Activated CD4-positive, alpha-beta T cell treated with anti-CD3 and anti-CD28 coated beads for 1 hour (primary cell): ENCODE data around the gene FAM222B.
"Not testable (repeated sequence)": the region's sequence is repeated elsewhere in the genome, so short reads cannot be mapped to it uniquely, and the experiment has no call there.

Experiments
- DNase-seq: peaks from one replicate; pipeline ENCODE4 v3.0.0-alpha.2; 2020

FAM222B gene

GRCh38 chr17:28871056-28871579, 28.5 kb upstream of the FAM222B start:
- no peak for DNase-seq

- no peak for DNase-seq
Observed at GRCh38 chr17:28867276-28867675, 24.7 kb upstream of the FAM222B start.

GRCh38 chr17:28865946-28866752, 23.6 kb upstream of the FAM222B start:
- DNase-seq = no peak

- no peak for DNase-seq
Observed at GRCh38 chr17:28864991-28865849, 22.6 kb upstream of the FAM222B start.

GRCh38 chr17:28863953-28864352, 21.4 kb upstream of the FAM222B start:
- DNase-seq = no peak

- DNase-seq = no peak
Observed at GRCh38 chr17:28862561-28862960, 20.0 kb upstream of the FAM222B start.

- no peak for DNase-seq
Observed at GRCh38 chr17:28861393-28862203, 19.0 kb upstream of the FAM222B start.

- no peak for DNase-seq
Observed at GRCh38 chr17:28860363-28860808, 17.8 kb upstream of the FAM222B start.

GRCh38 chr17:28858801-28859355, 16.3 kb upstream of the FAM222B start:
- no peak for DNase-seq

- DNase-seq = no peak
Observed at GRCh38 chr17:28857905-28858800, 15.6 kb upstream of the FAM222B start.

GRCh38 chr17:28856028-28856574, 13.5 kb upstream of the FAM222B start:
- DNase-seq = no peak

GRCh38 chr17:28855336-28855679, 12.7 kb upstream of the FAM222B start:
- no peak for DNase-seq

GRCh38 chr17:28854457-28855335, 12.1 kb upstream of the FAM222B start, which contains the start of gene ERAL1:
TSS of gene ERAL1 (plus strand) at chr17:28855016. CDS start at chr17:28855035, 19 bp downstream.
- DNase-seq = peak; percentile 72

- DNase-seq = no peak
Observed at GRCh38 chr17:28853295-28853694, 10.7 kb upstream of the FAM222B start.

- no peak for DNase-seq
Observed at GRCh38 chr17:28849281-28849680, 6.7 kb upstream of the FAM222B start.

- peak; percentile 34 for DNase-seq
Observed at GRCh38 chr17:28848667-28849066, 6.1 kb upstream of the FAM222B start.

- DNase-seq = not testable (repeated sequence)
Observed at GRCh38 chr17:28846699-28847098, 4.1 kb upstream of the FAM222B start.

- DNase-seq = no peak
Observed at GRCh38 chr17:28846231-28846630, 3.6 kb upstream of the FAM222B start.

- no peak for DNase-seq
Observed at GRCh38 chr17:28843816-28844148, 1.2 kb upstream of the FAM222B start.

GRCh38 chr17:28841901-28842281, 699 bp downstream of the FAM222B start:
- DNase-seq = no peak
